H1 (cell line): ENCODE measurements around the gene SMIM44. TPM values are rescaled to one million over a fixed set of nuclear protein-coding genes. Genes with fewer than 3 reads are reported as not detected.

ENCODE experiments used
- CTCF ChIA-PET: fragments of 300-600 bp; sonication (Branson Sonifier 250); formaldehyde crosslinking; loops from one replicate; lab custom pipeline; 2021; ENCODE audit not compliant: partially characterized antibody; lab: Charles Lee
- POLR2A ChIA-PET: fragments of 300-600 bp; sonication (Branson Sonifier 250); formaldehyde crosslinking; loops from one replicate; lab custom pipeline; 2021; ENCODE audit warnings: inconsistent platforms; ENCODE audit not compliant: partially characterized antibody; lab: Charles Lee
- DNase-seq, 2 experiments: peaks; one replicate each; pipeline versions ENCODE4 v3.0.0 to v3.0.0-alpha.2; 2010 to 2022; ENCODE audit warnings: low spot score in 2 of 2, low read depth in 1 of 2, mixed read lengths in 1 of 2
- FAIRE-seq: peaks from 2 replicates; lab custom pipeline; 2011; peaks lifted over from hg19 to GRCh38; lab: Jason Lieb, UNC
- H2AFZ ChIP-seq: 2 replicates; pipeline ENCODE4 v1.8.1; 2012; ENCODE audit warnings: low read length, inconsistent platforms
- H2AK5ac ChIP-seq: 2 replicates; pipeline ENCODE4 v1.6.1; 2013; ENCODE audit warnings: low read depth, low read length
- H2BK120ac ChIP-seq: replicated peaks from 2 replicates; pipeline ENCODE3; 2013; ENCODE audit warnings: low read depth, low read length, inconsistent platforms
- H2BK12ac ChIP-seq: 2 replicates; pipeline ENCODE4 v1.6.1; 2013; ENCODE audit warnings: low read depth, low read length
- H2BK15ac ChIP-seq: 2 replicates; pipeline ENCODE4 v1.6.1; 2013; ENCODE audit warnings: low read length
- H2BK20ac ChIP-seq: 2 replicates; pipeline ENCODE4 v1.6.1; 2013; ENCODE audit warnings: low read length
- H2BK5ac ChIP-seq: 2 replicates; pipeline ENCODE4 v1.6.1; 2013; ENCODE audit warnings: low read depth, low read length
- H3K14ac ChIP-seq: 2 replicates; pipeline ENCODE4 v1.6.1; 2013; ENCODE audit warnings: inconsistent platforms; ENCODE audit not compliant: insufficient read length
- H3K18ac ChIP-seq: 2 replicates; pipeline ENCODE4 v1.6.1; 2013; ENCODE audit warnings: low read length; ENCODE audit errors: extremely low read depth
- H3K23ac ChIP-seq: 2 replicates; pipeline ENCODE4 v1.6.1; 2013; ENCODE audit warnings: inconsistent platforms; ENCODE audit not compliant: insufficient read length
- H3K23me2 ChIP-seq: 2 replicates; pipeline ENCODE4 v1.6.1; 2013; ENCODE audit warnings: low read depth, low read length
- H3K27ac ChIP-seq: 2 replicates; pipeline ENCODE4 v1.6.1; 2011; ENCODE audit warnings: low read depth, low read length, inconsistent platforms
- H3K27me3 ChIP-seq, 4 experiments: replicated peaks in 1 of 4; 1 replicate in 1 of 4; 2 replicates in 3 of 4; pipeline versions ENCODE4 v1.6.1 to v1.8.1; 2011 to 2013; ENCODE audit warnings: low read length in 3 of 4, mild to moderate bottlenecking in 3 of 4, inconsistent platforms in 2 of 4, mixed read lengths in 2 of 4, moderate library complexity in 1 of 4; ENCODE audit not compliant: control insufficient read depth in 3 of 4, insufficient read depth in 3 of 4; ENCODE audit errors: extremely low read depth in 1 of 4
- H3K36me3 ChIP-seq, 4 experiments: 2 replicates each; pipeline versions ENCODE4 v1.6.1 to v1.8.1; 2011 to 2013; ENCODE audit warnings: mild to moderate bottlenecking in 4 of 4, low read length in 3 of 4, moderate library complexity in 2 of 4, control low read depth in 1 of 4, inconsistent platforms in 1 of 4; ENCODE audit not compliant: insufficient read depth in 4 of 4, control insufficient read depth in 2 of 4
- H3K4ac ChIP-seq: replicated peaks from 2 replicates; pipeline ENCODE3; 2013; ENCODE audit warnings: low read length, low read depth, mixed read lengths, inconsistent platforms; ENCODE audit not compliant: insufficient read length
- H3K4me1 ChIP-seq, 4 experiments: replicated peaks in 1 of 4; 1 replicate in 1 of 4; 2 replicates in 3 of 4; pipeline versions ENCODE4 v1.6.1 to v1.8.1; 2011 to 2013; ENCODE audit warnings: low read length in 3 of 4, inconsistent platforms in 2 of 4, mixed read lengths in 1 of 4; ENCODE audit not compliant: insufficient read depth in 4 of 4, control insufficient read depth in 3 of 4
- H3K4me2 ChIP-seq, 2 experiments: 2 replicates each; pipeline versions ENCODE4 v1.6.1 to v1.8.1; 2011 to 2013; ENCODE audit warnings: low read depth in 2 of 2, low read length in 2 of 2, control low read depth in 1 of 2, inconsistent platforms in 1 of 2, mild to moderate bottlenecking in 1 of 2; ENCODE audit not compliant: insufficient read depth in 1 of 2
- H3K4me3 ChIP-seq, 4 experiments: fragments of 200-600, 300-600 bp in 1 of 4; sonication (generic), shearing (Covaris generic), sonication (Bioruptor Twin) in 1 of 4; 2 replicates each; pipeline versions ENCODE4 v1.5.1 to v1.8.1; 2011 to 2016; ENCODE audit warnings: low read length in 4 of 4, low read depth in 3 of 4, control low read depth in 2 of 4, inconsistent platforms in 2 of 4, mild to moderate bottlenecking in 2 of 4, mixed read lengths in 1 of 4, moderate library complexity in 1 of 4; ENCODE audit not compliant: insufficient read depth in 2 of 4; ENCODE audit errors: extremely low read depth in 1 of 4
- H3K56ac ChIP-seq: replicated peaks from 2 replicates; pipeline ENCODE3; 2013; ENCODE audit warnings: low read depth, mild to moderate bottlenecking, mixed read lengths, low read length, inconsistent platforms; ENCODE audit not compliant: insufficient read length
- H3K79me1 ChIP-seq: 2 replicates; pipeline ENCODE4 v1.6.1; 2013; ENCODE audit warnings: low read depth, low read length, control low read depth
- H3K79me2 ChIP-seq, 2 experiments: 2 replicates each; pipeline versions ENCODE4 v1.6.1 to v1.8.1; 2012 to 2013; ENCODE audit warnings: low read length in 2 of 2, mild to moderate bottlenecking in 2 of 2, inconsistent platforms in 1 of 2; ENCODE audit not compliant: insufficient read depth in 2 of 2, control insufficient read depth in 1 of 2
- H3K9ac ChIP-seq, 4 experiments: replicated peaks in 1 of 4; 1 replicate in 1 of 4; 2 replicates in 3 of 4; pipeline versions ENCODE4 v1.6.1 to v1.8.1; 2011 to 2013; ENCODE audit warnings: low read depth in 3 of 4, low read length in 3 of 4, control low read depth in 2 of 4, mild to moderate bottlenecking in 2 of 4, moderate library complexity in 2 of 4, inconsistent platforms in 1 of 4; ENCODE audit errors: extremely low read depth in 1 of 4
- H3K9me3 ChIP-seq, 2 experiments: 2 replicates each; pipeline versions ENCODE4 v1.6.1 to v1.8.1; 2012 to 2013; ENCODE audit warnings: mild to moderate bottlenecking in 2 of 2, moderate library complexity in 2 of 2, control low read depth in 1 of 2, inconsistent platforms in 1 of 2, low read depth in 1 of 2, low read length in 1 of 2, mixed read lengths in 1 of 2; ENCODE audit not compliant: insufficient read depth in 2 of 2
- H4K20me1 ChIP-seq, 2 experiments: replicated peaks in 1 of 2; 2 replicates each; pipeline versions ENCODE3 to v1.8.1; 2011 to 2013; ENCODE audit warnings: inconsistent platforms in 2 of 2, low read length in 2 of 2, mild to moderate bottlenecking in 1 of 2; ENCODE audit not compliant: insufficient read depth in 2 of 2, control insufficient read depth in 1 of 2
- H4K5ac ChIP-seq: 2 replicates; pipeline ENCODE4 v1.6.1; 2013; ENCODE audit warnings: low read length, low read depth, mixed read lengths, inconsistent platforms; ENCODE audit not compliant: insufficient read length
- H4K8ac ChIP-seq: 2 replicates; pipeline ENCODE4 v1.8.0; 2013; ENCODE audit warnings: mild to moderate bottlenecking, moderate library complexity, low read length, inconsistent platforms; ENCODE audit not compliant: insufficient read depth; ENCODE audit errors: extremely low read depth
- H4K91ac ChIP-seq: replicated peaks from 2 replicates; pipeline ENCODE3; 2013; ENCODE audit warnings: low read length, mixed read lengths, inconsistent platforms; ENCODE audit not compliant: insufficient read length
- ATF3 ChIP-seq: IDR thresholded peaks from 2 replicates; pipeline ENCODE4 v1.6.1; 2011; ENCODE audit warnings: low read depth, mild to moderate bottlenecking, low read length; ENCODE audit not compliant: insufficient read depth
- BCL11A ChIP-seq, 2 experiments: IDR thresholded peaks; one replicate each; pipeline ENCODE4 v1.6.1; 2011; ENCODE audit warnings: low read depth in 2 of 2, low read length in 2 of 2, mild to moderate bottlenecking in 2 of 2
- CREB1 ChIP-seq: IDR thresholded peaks from 2 replicates; pipeline ENCODE4 v1.6.1; 2012; ENCODE audit warnings: inconsistent platforms
- GABPA ChIP-seq: IDR thresholded peaks from 2 replicates; pipeline ENCODE4 v1.6.1; 2011; ENCODE audit warnings: mild to moderate bottlenecking, low read length, moderate library complexity, borderline replicate concordance; ENCODE audit not compliant: insufficient read depth
- GTF2F1 ChIP-seq: IDR thresholded peaks from 2 replicates; pipeline ENCODE4 v1.6.1; 2012; ENCODE audit warnings: low read depth, low read length, improper control_type of control experiment, borderline replicate concordance
- HDAC2 ChIP-seq, 2 experiments: fragments of 300-600 bp in 1 of 2; sonication (generic) in 1 of 2; IDR thresholded peaks; 2 replicates each; pipeline ENCODE4 v1.6.1; 2011 to 2012; ENCODE audit warnings: low read depth in 2 of 2, low read length in 2 of 2, mild to moderate bottlenecking in 2 of 2, moderate library complexity in 2 of 2, borderline replicate concordance in 1 of 2, inconsistent platforms in 1 of 2
- NANOG ChIP-seq: IDR thresholded peaks from 2 replicates; pipeline ENCODE4 v1.6.1; 2011; ENCODE audit warnings: low read length, low read depth, mild to moderate bottlenecking, inconsistent platforms; ENCODE audit not compliant: insufficient read depth, poor library complexity, severe bottlenecking
- RNF2 ChIP-seq: fragments of 200-900, 300-1000 bp; sonication (generic); IDR thresholded peaks from 2 replicates; pipeline ENCODE4 v1.7.1; 2016; ENCODE audit warnings: borderline replicate concordance, low read depth, mild to moderate bottlenecking, antibody characterized with exemption, low read length; ENCODE audit not compliant: poor library complexity, severe bottlenecking; ENCODE audit errors: missing control alignments
- SP4 ChIP-seq: IDR thresholded peaks from 2 replicates; pipeline ENCODE4 v1.6.1; 2012; ENCODE audit warnings: low read length, inconsistent platforms
- TAF1 ChIP-seq: IDR thresholded peaks from 2 replicates; pipeline ENCODE4 v1.6.1; 2011; ENCODE audit warnings: mild to moderate bottlenecking, low read depth, low read length
- YY1 ChIP-seq: IDR thresholded peaks from 2 replicates; pipeline ENCODE4 v1.6.1; 2011; ENCODE audit warnings: low read depth, mild to moderate bottlenecking, low read length
- WGBS, 2 experiments: shearing (Covaris generic) in 1 of 2; methylation state at CpG; one replicate each; pipeline versions ENCODE4 v1.1.6 to v1.1.7; 2013 to 2015; ENCODE audit warnings: low lambda C conversion rate in 2 of 2, mixed read lengths in 2 of 2, inconsistent platforms in 1 of 2, low coverage in 1 of 2, missing lambda C conversion rate in 1 of 2; ENCODE audit not compliant: insufficient replicate concordance in 2 of 2, insufficient coverage in 1 of 2, insufficient read length in 1 of 2; ENCODE audit errors: extremely low coverage in 1 of 2, missing lambda C conversion rate in 1 of 2; 5-methylcytosine and 5-hydroxymethylcytosine counted together
- polyA plus RNA-seq, 7 experiments: library from polyadenylated mRNA; depleted of rRNA in 3 of 7; stranded (reverse) in 5 of 7; unstranded in 2 of 7; fragments of >200 nt in 5 of 7; fragments of 200-250 nt in 2 of 7; gene quantifications; 1 replicate in 5 of 7; 2 replicates in 1 of 7; 4 replicates in 1 of 7; pipeline versions ENCODE4 v1.2.1 to v1.2.3, GENCODE V29; 2011 to 2013; ENCODE audit warnings: missing spikeins in 2 of 7, mixed read lengths in 2 of 7
- total RNA-seq: library from RNA; stranded (reverse); fragmentation: NEBNext Ultra II Directional; extraction: Animal tissue kit (Norgen Biotek cat#: 25700); gene quantifications from 2 replicates; pipeline ENCODE4 v1.2.1, GENCODE V29; 2021

Gene SMIM44
- total and polyA plus RNA-seq, 2 of the 8 experiments (the other 6 are each of a cell fraction or from before 2014, with no cell fraction given) = not detected

DNA sequence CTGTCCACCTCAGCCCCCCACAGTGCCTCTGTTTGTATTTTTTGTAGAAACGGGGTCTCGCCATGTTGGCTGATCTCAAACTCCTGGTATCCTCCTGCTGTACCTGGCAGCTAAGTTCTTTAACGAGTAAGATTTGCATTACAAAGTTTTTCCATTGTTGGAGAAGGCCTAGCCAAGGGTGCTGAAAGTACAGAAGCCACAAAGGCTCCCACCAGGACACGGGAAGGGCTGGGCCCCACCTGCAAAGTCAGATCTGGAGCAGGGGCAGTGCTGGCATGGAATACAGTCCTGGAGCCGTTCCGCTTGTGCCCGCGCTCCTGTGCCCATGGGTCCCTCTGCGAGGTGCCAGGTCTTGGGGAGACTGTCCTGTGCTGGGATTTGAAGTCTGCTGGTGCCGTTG lies 35.0 kb upstream of the SMIM44 start:
- peaks cover 0 to 65% of the 10 kb centered on the region in 2 experiments; a peak in 3 of 4 replicates for H3K79me2 ChIP-seq
- CTCF ChIA-PET = interaction anchor here (1.0 to 5.4 kb wide), 4 partner anchors 9 to 46 kb away, joined by 3 to 28 read pairs (median 10); no protein-coding TSS in a partner anchor
- TF ChIP-seq CREB1 (no peak), BCL11A (IDR thresholded peaks at IDR 0.05; ENCODE audit: low read depth in 2 of 2, low read length in 2 of 2) (no peak), HDAC2 (IDR thresholded peaks at IDR 0.05; ENCODE audit: borderline replicate concordance in 1 of 2, low read depth in 2 of 2, low read length in 2 of 2) (0 out of 4 replicates have a peak, but pooled peaks of 1 of the 2 experiments have one; percentile 57), GTF2F1 (no peak), ATF3 (no peak), SP4 (no peak), YY1 (0 out of 2 replicates have a peak, but pooled peaks have one; percentile 8), GABPA (0 out of 2 replicates have a peak, but pooled peaks have one; percentile 45), NANOG (peak; percentile 89), RNF2 (no peak), TAF1 (0 out of 2 replicates have a peak, but pooled peaks have one; percentile 30)

More for the DNA sequence above, 35.0 kb upstream of the SMIM44 start:
- Histone ChIP-seq H3K27ac (no peak overlapping the region; the same call in 1 of the 2 replicates), H3K56ac (no peak overlapping the region), H3K18ac (peak overlapping the region; percentile 76), H4K91ac (peak overlapping the region; percentile 78), H3K4me3 (peak overlapping the region in 2 of 4 experiments; percentile 14 to 19; a peak in 3 of 8 replicates), H3K27me3 (no peaks in the 10 kb centered on the region), H3K4ac (no peak overlapping the region), H2AFZ (no peak overlapping the region), H3K14ac (no peak overlapping the region), H2BK120ac (no peak overlapping the region), H2BK12ac (peak overlapping the region; percentile 97; the same call in 1 of the 2 replicates), H3K79me1 (peaks cover 14% of the 10 kb centered on the region), H2BK20ac (peak overlapping the region; percentile 17), H3K9me3 (no peaks in the 10 kb centered on the region), H4K20me1 (peaks cover 0 to 17% of the 10 kb centered on the region in 2 experiments), H3K36me3 (no peaks in the 10 kb centered on the region), H3K23me2 (no peaks in the 10 kb centered on the region), H3K23ac (no peak overlapping the region), H3K4me1 (peaks cover 0 to 29% (median 20%) of the 10 kb centered on the region in 4 experiments; a peak in 6 of 7 replicates), H3K4me2 (peak overlapping the region; percentile 5 to 60), H2BK15ac (no peak overlapping the region), H3K9ac (no peak overlapping the region), H4K5ac (no peak overlapping the region), H2AK5ac (peak overlapping the region; percentile 87; the same call in 1 of the 2 replicates), H2BK5ac (peak overlapping the region; percentile 86; the same call in 1 of the 2 replicates), H4K8ac (no peak overlapping the region)
- POLR2A ChIA-PET = interaction anchor here (1.1 to 1.5 kb wide), 3 partner anchors 16 to 21 kb away, joined by 3 to 5 read pairs (median 4); partner anchors contain the start of genes DOHH and TEKTIP1
- DNase-seq (no peak), FAIRE-seq (peak; percentile 73)
- 59% methylated on average over 10 of the region's 10 CpGs; no CpG with 5 or more reads in 1 of the 2 experiments for WGBS, 2 experiments
